Activated CD8-positive, alpha-beta T cell treated with anti-CD3 and anti-CD28 coated beads, Interleukin-2, amount 10 ng/mL, durations not matched to agents 7 days and 5 days (primary cell): ENCODE measurements around the gene NT5M. TPM values are rescaled to one million over a fixed set of nuclear protein-coding genes. Genes with fewer than 3 reads are reported as not detected.
"Not testable (repeated sequence)": the region's sequence is repeated elsewhere in the genome, so short reads cannot be mapped to it uniquely, and the experiment has no call there.

Experiments
- ATAC-seq: fragments of 150-1000 bp; cut with Tn5 transposase; one replicate; pipeline ENCODE4 v1.10.0; 2021; ENCODE audit warnings: moderate library complexity
- CTCF ChIA-PET: fragments of 350-600 bp; sonication (Branson Sonifier 250); formaldehyde crosslinking; loops from one replicate; lab custom pipeline; 2021; ENCODE audit warnings: antibody characterized with exemption; lab: Charles Lee
- POLR2A ChIA-PET: fragments of 350-600 bp; sonication (Branson Sonifier 250); formaldehyde crosslinking; loops from one replicate; lab custom pipeline; 2021; ENCODE audit warnings: antibody characterized with exemption; lab: Charles Lee
- DNase-seq: peaks from one replicate; pipeline ENCODE4 v3.0.0-alpha.2; 2020
- H3K27ac Mint-ChIP-seq: one replicate; pipeline ENCODE4 v1.8.0; 2021; ENCODE audit warnings: mild to moderate bottlenecking, mixed read lengths
- H3K27me3 Mint-ChIP-seq: one replicate; pipeline ENCODE4 v1.8.0; 2021; ENCODE audit warnings: low read depth, mixed read lengths
- H3K36me3 Mint-ChIP-seq: one replicate; pipeline ENCODE4 v1.8.0; 2021; ENCODE audit warnings: low read depth, mixed read lengths
- H3K4me1 Mint-ChIP-seq: one replicate; pipeline ENCODE4 v1.8.0; 2021; ENCODE audit warnings: low read depth, mixed read lengths
- H3K4me3 Mint-ChIP-seq: one replicate; pipeline ENCODE4 v1.8.0; 2021; ENCODE audit warnings: mild to moderate bottlenecking, mixed read lengths
- H3K9me3 Mint-ChIP-seq: one replicate; pipeline ENCODE4 v1.8.0; 2022; ENCODE audit warnings: mixed read lengths; ENCODE audit not compliant: insufficient read depth
- total RNA-seq, 2 experiments: library from RNA; stranded (reverse); gene quantifications; one replicate each; pipeline ENCODE4 v1.2.3, GENCODE V29; 2021

NT5M gene
- total RNA-seq, 2 experiments from 2014 or later = 8.3 to 9.0 TPM

GRCh38 chr17:17382971-17383370 lies 79.8 kb downstream of the NT5M start:
- Mint-ChIP-seq H3K36me3 (no peaks in the 10 kb centered on the region), H3K27ac (no peak overlapping the region), H3K4me1 (no peaks in the 10 kb centered on the region), H3K4me3 (no peak overlapping the region), H3K9me3 (no peaks in the 10 kb centered on the region), H3K27me3 (peaks cover 27% of the 10 kb centered on the region)
- ATAC-seq (no peak), DNase-seq (no peak)
- ChIA-PET CTCF (interaction anchor here (1.4 to 2.0 kb wide), 2 partner anchors 9 to 113 kb away, joined by 5 to 10 read pairs; partner anchors contain the start of gene RASD1), POLR2A (no interaction called here)

GRCh38 chr17:17383431-17384290 lies 80.5 kb downstream of the NT5M start:
- H3K4me1 Mint-ChIP-seq, H3K4me3 Mint-ChIP-seq, ATAC-seq, DNase-seq, CTCF ChIA-PET, H3K9me3 Mint-ChIP-seq, H3K36me3 Mint-ChIP-seq, H3K27ac Mint-ChIP-seq: not testable (repeated sequence)
- peaks cover 27% of the 10 kb centered on the region for H3K27me3 Mint-ChIP-seq
- POLR2A ChIA-PET = interaction anchor here (0.6 kb wide), 1 partner anchor 14 kb away, joined by 3 read pairs; no protein-coding TSS in a partner anchor

GRCh38 chr17:17384291-17384615 lies 81.1 kb downstream of the NT5M start:
- POLR2A ChIA-PET = interaction anchor here (0.6 kb wide), 1 partner anchor 14 kb away, joined by 3 read pairs; no protein-coding TSS in a partner anchor
- H3K27me3 Mint-ChIP-seq = peaks cover 27% of the 10 kb centered on the region

GRCh38 chr17:17384961-17385360 lies 81.8 kb downstream of the NT5M start:
- POLR2A ChIA-PET = no interaction called here
- Mint-ChIP-seq H3K4me1 (no peaks in the 10 kb centered on the region), H3K9me3 (no peaks in the 10 kb centered on the region), H3K4me3 (no peak overlapping the region), H3K36me3 (no peaks in the 10 kb centered on the region), H3K27ac (no peak overlapping the region), H3K27me3 (peaks cover 29% of the 10 kb centered on the region)
- CTCF ChIA-PET = no interaction called here
- ATAC-seq (no peak), DNase-seq (no peak)

More at GRCh38 chr17:17384291-17384615, 81.1 kb downstream of the NT5M start:
- DNase-seq (no peak), ATAC-seq (no peak)
- Mint-ChIP-seq H3K4me1 (no peaks in the 10 kb centered on the region), H3K36me3 (no peaks in the 10 kb centered on the region), H3K4me3 (no peak overlapping the region), H3K9me3 (no peaks in the 10 kb centered on the region), H3K27ac (no peak overlapping the region)
- CTCF ChIA-PET = no interaction called here

- H3K4me3 Mint-ChIP-seq = no peak overlapping the region
- H3K27me3 Mint-ChIP-seq = peaks cover 31% of the 10 kb centered on the region
- no peaks in the 10 kb centered on the region for H3K36me3 Mint-ChIP-seq
- H3K4me1 Mint-ChIP-seq = peaks cover 2% of the 10 kb centered on the region
- no peak for ATAC-seq
- H3K27ac Mint-ChIP-seq = no peak overlapping the region
- ChIA-PET CTCF (no interaction called here), POLR2A (no interaction called here)
- no peak for DNase-seq
- no peaks in the 10 kb centered on the region for H3K9me3 Mint-ChIP-seq
Measured at GRCh38 chr17:17385491-17385890, 82.3 kb downstream of the NT5M start.

- CTCF ChIA-PET = no interaction called here
- POLR2A ChIA-PET = no interaction called here
- DNase-seq (no peak), ATAC-seq (no peak)
- H3K4me3 Mint-ChIP-seq = no peak overlapping the region
- H3K27ac Mint-ChIP-seq = no peak overlapping the region
- no peaks in the 10 kb centered on the region for H3K36me3 Mint-ChIP-seq
- H3K9me3 Mint-ChIP-seq = no peaks in the 10 kb centered on the region
- H3K4me1 Mint-ChIP-seq = peaks cover 2% of the 10 kb centered on the region
- H3K27me3 Mint-ChIP-seq = peaks cover 28% of the 10 kb centered on the region
Measured at GRCh38 chr17:17386094-17386800, 83.1 kb downstream of the NT5M start.

- Mint-ChIP-seq H3K27ac (no peak overlapping the region), H3K4me3 (no peak overlapping the region), H3K9me3 (no peaks in the 10 kb centered on the region), H3K4me1 (peaks cover 10% of the 10 kb centered on the region), H3K27me3 (peaks cover 27% of the 10 kb centered on the region), H3K36me3 (no peaks in the 10 kb centered on the region)
- DNase-seq = no peak
- ChIA-PET POLR2A (interaction anchor here (0.6 kb wide), 1 partner anchor 24 kb away, joined by 3 read pairs; no protein-coding TSS in a partner anchor), CTCF (interaction anchor here (0.7 to 1.2 kb wide), 2 partner anchors 31 to 109 kb away, joined by 3 to 5 read pairs; partner anchors contain the start of gene RASD1)
- no peak for ATAC-seq
Measured at GRCh38 chr17:17387017-17387497, 83.9 kb downstream of the NT5M start.

GRCh38 chr17:17387498-17388362 lies 84.6 kb downstream of the NT5M start:
- no peaks in the 10 kb centered on the region for H3K36me3 Mint-ChIP-seq
- POLR2A ChIA-PET = interaction anchor here (0.6 kb wide), 1 partner anchor 24 kb away, joined by 3 read pairs; no protein-coding TSS in a partner anchor
- CTCF ChIA-PET = interaction anchor here (0.5 to 1.2 kb wide), 3 partner anchors 31 to 109 kb away, joined by 3 to 5 read pairs (median 3); partner anchors contain the start of gene RASD1

GRCh38 chr17:17388657-17389496 lies 85.7 kb downstream of the NT5M start:
- no peak for ATAC-seq
- DNase-seq = no peak
- no peak overlapping the region for H3K27ac Mint-ChIP-seq
- H3K4me3 Mint-ChIP-seq = no peak overlapping the region
- CTCF ChIA-PET = no interaction called here
- no peaks in the 10 kb centered on the region for H3K36me3 Mint-ChIP-seq
- peaks cover 20% of the 10 kb centered on the region for H3K4me1 Mint-ChIP-seq
- no peaks in the 10 kb centered on the region for H3K9me3 Mint-ChIP-seq
- peaks cover 28% of the 10 kb centered on the region for H3K27me3 Mint-ChIP-seq
- POLR2A ChIA-PET = no interaction called here

More at GRCh38 chr17:17387498-17388362, 84.6 kb downstream of the NT5M start:
- H3K27me3 Mint-ChIP-seq = peaks cover 24% of the 10 kb centered on the region
- no peaks in the 10 kb centered on the region for H3K9me3 Mint-ChIP-seq
- H3K4me1 Mint-ChIP-seq = peaks cover 17% of the 10 kb centered on the region
- H3K4me3 Mint-ChIP-seq = no peak overlapping the region
- H3K27ac Mint-ChIP-seq = no peak overlapping the region
- ATAC-seq (no peak), DNase-seq (no peak)

GRCh38 chr17:17391668-17392370 lies 88.6 kb downstream of the NT5M start:
- peaks cover 24% of the 10 kb centered on the region for H3K4me1 Mint-ChIP-seq
- peak; percentile 77 for ATAC-seq
- H3K9me3 Mint-ChIP-seq = no peaks in the 10 kb centered on the region
- CTCF ChIA-PET = interaction anchor here (0.5 to 3.5 kb wide), 11 partner anchors 10 to 1079 kb away, joined by 3 to 12 read pairs (median 5); no protein-coding TSS in a partner anchor
- peaks cover 33% of the 10 kb centered on the region for H3K27me3 Mint-ChIP-seq
- H3K27ac Mint-ChIP-seq = peak overlapping the region; percentile 76
- H3K4me3 Mint-ChIP-seq = peak overlapping the region; percentile 66
- POLR2A ChIA-PET = no interaction called here
- peak; percentile 77 for DNase-seq
- no peaks in the 10 kb centered on the region for H3K36me3 Mint-ChIP-seq
